ENCODE results near the gene MAP2K3.

DNA sequence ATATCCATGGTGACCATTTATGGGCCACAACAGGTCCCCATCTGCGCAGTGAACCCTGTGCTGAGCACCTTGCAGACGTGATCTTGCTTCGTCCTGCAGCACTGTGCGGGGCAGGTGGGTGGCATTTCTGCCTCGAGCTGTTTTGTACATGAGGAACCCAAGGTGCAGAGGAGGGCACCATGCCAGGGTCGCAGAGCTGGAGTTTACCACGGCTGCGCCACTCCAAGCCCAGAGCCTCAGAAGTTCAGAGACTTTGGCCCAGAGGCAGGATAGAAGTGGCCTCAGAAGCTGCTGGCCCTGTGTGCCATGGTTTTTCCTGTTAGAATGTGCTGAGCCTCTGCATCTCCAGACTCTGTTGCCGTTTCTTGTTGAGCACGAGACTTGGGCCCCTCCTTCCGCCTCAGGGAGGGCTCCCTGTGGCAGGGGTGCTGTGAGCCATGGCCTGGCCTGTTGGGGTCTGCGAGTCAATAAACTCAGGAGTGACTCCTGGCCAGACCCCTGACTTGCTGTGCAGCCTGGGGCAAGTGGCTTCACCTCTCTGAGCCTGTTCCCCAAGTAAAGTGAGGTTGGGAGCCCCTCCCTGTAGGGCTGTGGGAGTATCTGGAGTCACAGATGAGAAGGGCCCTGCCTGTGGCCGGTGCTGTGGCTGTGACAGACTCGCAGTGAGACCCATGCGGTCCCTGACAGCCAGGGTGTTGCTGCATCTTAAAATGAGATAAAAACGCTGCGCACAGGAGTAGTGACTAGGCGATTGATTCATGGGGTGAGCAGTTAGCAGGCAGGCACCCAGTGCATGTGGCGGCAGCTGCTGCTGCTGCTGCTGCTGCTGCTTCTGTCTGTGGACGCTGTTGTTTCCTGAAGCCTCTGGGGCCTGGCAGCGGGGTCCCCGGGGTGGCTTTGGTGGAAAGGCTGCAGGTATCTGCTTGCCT, 11.8 kb downstream of the MAP2K3 start:
- TF ChIP-seq, protein P1, sequence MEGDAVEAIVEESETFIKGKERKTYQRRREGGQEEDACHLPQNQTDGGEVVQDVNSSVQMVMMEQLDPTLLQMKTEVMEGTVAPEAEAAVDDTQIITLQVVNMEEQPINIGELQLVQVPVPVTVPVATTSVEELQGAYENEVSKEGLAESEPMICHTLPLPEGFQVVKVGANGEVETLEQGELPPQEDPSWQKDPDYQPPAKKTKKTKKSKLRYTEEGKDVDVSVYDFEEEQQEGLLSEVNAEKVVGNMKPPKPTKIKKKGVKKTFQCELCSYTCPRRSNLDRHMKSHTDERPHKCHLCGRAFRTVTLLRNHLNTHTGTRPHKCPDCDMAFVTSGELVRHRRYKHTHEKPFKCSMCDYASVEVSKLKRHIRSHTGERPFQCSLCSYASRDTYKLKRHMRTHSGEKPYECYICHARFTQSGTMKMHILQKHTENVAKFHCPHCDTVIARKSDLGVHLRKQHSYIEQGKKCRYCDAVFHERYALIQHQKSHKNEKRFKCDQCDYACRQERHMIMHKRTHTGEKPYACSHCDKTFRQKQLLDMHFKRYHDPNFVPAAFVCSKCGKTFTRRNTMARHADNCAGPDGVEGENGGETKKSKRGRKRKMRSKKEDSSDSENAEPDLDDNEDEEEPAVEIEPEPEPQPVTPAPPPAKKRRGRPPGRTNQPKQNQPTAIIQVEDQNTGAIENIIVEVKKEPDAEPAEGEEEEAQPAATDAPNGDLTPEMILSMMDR (IDR thresholded peaks at IDR 0.05), result no peak
- no peak for TF ChIP-seq POLR2A (IDR thresholded peaks at IDR 0.05)
